SU-DHL-6 (cell line): ENCODE data around the gene ADD1.

Experiments
- EZH2phosphoT487 ChIP-seq: fragments of 200-600 bp; sonication (generic), shearing (Covaris generic); conservative IDR thresholded peaks from 2 replicates; pipeline ENCODE4 v1.6.1; 2018; ENCODE audit warnings: mild to moderate bottlenecking, antibody characterized with exemption, low read length, moderate library complexity, mixed read lengths
- TF ChIP-seq, protein P1 (sequence below): fragments of 200-600 bp; sonication (generic); IDR thresholded peaks from one replicate; pipeline ENCODE4 v1.5.1; 2017; ENCODE audit warnings: antibody characterized with exemption, mild to moderate bottlenecking, low read length, moderate library complexity; ENCODE audit not compliant: insufficient read depth, poor library complexity, severe bottlenecking

DNA sequence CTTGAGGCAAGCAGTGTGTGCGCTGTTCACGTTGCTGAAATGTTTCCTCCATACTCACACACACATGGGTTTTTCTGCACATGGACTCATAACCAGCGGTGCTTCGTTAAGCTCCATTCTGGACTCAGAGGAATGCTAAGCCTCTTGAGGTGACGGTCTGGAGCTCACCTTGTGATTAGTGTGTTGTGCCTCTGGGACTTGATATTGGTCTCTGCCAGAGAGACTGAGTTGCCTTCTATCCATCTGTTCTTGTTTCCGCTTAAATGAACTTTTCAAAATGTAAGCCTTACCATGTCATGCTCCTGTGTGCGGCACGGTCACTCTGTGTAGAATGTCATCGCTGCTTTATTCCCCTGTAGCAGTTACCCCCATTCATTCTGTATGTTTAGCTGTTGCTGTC, 42.5 kb downstream of the ADD1 start:
- TF ChIP-seq, protein P1, sequence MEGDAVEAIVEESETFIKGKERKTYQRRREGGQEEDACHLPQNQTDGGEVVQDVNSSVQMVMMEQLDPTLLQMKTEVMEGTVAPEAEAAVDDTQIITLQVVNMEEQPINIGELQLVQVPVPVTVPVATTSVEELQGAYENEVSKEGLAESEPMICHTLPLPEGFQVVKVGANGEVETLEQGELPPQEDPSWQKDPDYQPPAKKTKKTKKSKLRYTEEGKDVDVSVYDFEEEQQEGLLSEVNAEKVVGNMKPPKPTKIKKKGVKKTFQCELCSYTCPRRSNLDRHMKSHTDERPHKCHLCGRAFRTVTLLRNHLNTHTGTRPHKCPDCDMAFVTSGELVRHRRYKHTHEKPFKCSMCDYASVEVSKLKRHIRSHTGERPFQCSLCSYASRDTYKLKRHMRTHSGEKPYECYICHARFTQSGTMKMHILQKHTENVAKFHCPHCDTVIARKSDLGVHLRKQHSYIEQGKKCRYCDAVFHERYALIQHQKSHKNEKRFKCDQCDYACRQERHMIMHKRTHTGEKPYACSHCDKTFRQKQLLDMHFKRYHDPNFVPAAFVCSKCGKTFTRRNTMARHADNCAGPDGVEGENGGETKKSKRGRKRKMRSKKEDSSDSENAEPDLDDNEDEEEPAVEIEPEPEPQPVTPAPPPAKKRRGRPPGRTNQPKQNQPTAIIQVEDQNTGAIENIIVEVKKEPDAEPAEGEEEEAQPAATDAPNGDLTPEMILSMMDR, result no peak
- TF ChIP-seq EZH2phosphoT487, result no peak
